HG03066 (cell line): ENCODE results near the gene CXCL13.
"Not testable (repeated sequence)": the region's sequence is repeated elsewhere in the genome, so short reads cannot be mapped to it uniquely, and the experiment has no call there.

Experiments
- ATAC-seq: cut with Tn5 transposase; IDR thresholded peaks from one replicate; pipeline ENCODE4 v1.9.1; 2021; ENCODE audit warnings: low read depth; ENCODE audit not compliant: unreplicated experiment

Gene CXCL13

GRCh38 chr4:77600521-77601451 lies 4.8 kb upstream of the CXCL13 start:
- ATAC-seq: no peak

- ATAC-seq: no peak
These were observed 3.9 kb upstream of the CXCL13 start for GRCh38 chr4:77601614-77602187.

GRCh38 chr4:77613267-77613666 lies 7.6 kb downstream of the CXCL13 start:
- ATAC-seq: no peak

GRCh38 chr4:77615153-77615552 lies 9.5 kb downstream of the CXCL13 start:
- ATAC-seq: no peak

GRCh38 chr4:77617203-77617602 lies 11.6 kb downstream of the CXCL13 start:
- no peak for ATAC-seq

- ATAC-seq: peak; percentile 90
These were observed 13.0 kb downstream of the CXCL13 start for GRCh38 chr4:77618383-77619241.

GRCh38 chr4:77619408-77619807 lies 13.8 kb downstream of the CXCL13 start:
- no peak for ATAC-seq

GRCh38 chr4:77621254-77621653 lies 15.6 kb downstream of the CXCL13 start:
- ATAC-seq: no peak

- no peak for ATAC-seq
These were observed 17.5 kb downstream of the CXCL13 start for GRCh38 chr4:77623091-77623490.

- ATAC-seq: no peak
These were observed 18.6 kb downstream of the CXCL13 start for GRCh38 chr4:77624213-77624612.

- no peak for ATAC-seq
These were observed 19.9 kb downstream of the CXCL13 start for GRCh38 chr4:77625485-77625884.

- ATAC-seq: peak; percentile 85
These were observed 24.3 kb downstream of the CXCL13 start for GRCh38 chr4:77629885-77630284.

GRCh38 chr4:77631276-77631675 lies 25.7 kb downstream of the CXCL13 start:
- no peak for ATAC-seq

GRCh38 chr4:77634132-77634785 lies 28.6 kb downstream of the CXCL13 start:
- no peak for ATAC-seq

- no peak for ATAC-seq
These were observed 29.6 kb downstream of the CXCL13 start for GRCh38 chr4:77635246-77635645.

GRCh38 chr4:77635876-77636275 lies 30.3 kb downstream of the CXCL13 start:
- ATAC-seq: no peak

GRCh38 chr4:77636902-77637301 lies 31.3 kb downstream of the CXCL13 start:
- no peak for ATAC-seq

GRCh38 chr4:77644069-77644468 lies 38.4 kb downstream of the CXCL13 start:
- ATAC-seq: not testable (repeated sequence)

- no peak for ATAC-seq
These were observed 45.2 kb downstream of the CXCL13 start for GRCh38 chr4:77650787-77651186.

GRCh38 chr4:77651820-77652219 lies 46.2 kb downstream of the CXCL13 start:
- ATAC-seq: no peak
